A549 (cell line): Measurements from ENCODE around the gene TSHZ2. TPM values are rescaled to one million over a fixed set of nuclear protein-coding genes. Genes with fewer than 3 reads are reported as not detected.

ENCODE experiments used
- ATAC-seq, 2 experiments: fragments of 200-7000 bp in 1 of 2; fragments of >200 bp in 1 of 2; cut with Nextera tagmentation in 1 of 2; cut with Tn5 transposase in 1 of 2; 3 replicates each; pipeline versions ENCODE4 v1.8.0 to v1.9.1; 2018 to 2020; ENCODE audit warnings: mild to moderate bottlenecking in 1 of 2, moderate library complexity in 1 of 2
- CTCF ChIA-PET: fragments of 300-600 bp; sonication (Branson Sonifier 250); formaldehyde crosslinking; extraction: SDS; loops from one replicate; lab custom pipeline; 2021; ENCODE audit warnings: antibody characterized with exemption, inconsistent platforms; lab: Yijun Ruan, JAX
- POLR2A ChIA-PET: fragments of 350-600 bp; formaldehyde crosslinking; extraction: SDS; loops from one replicate; lab custom pipeline; 2021; ENCODE audit warnings: antibody characterized with exemption, inconsistent platforms; lab: Yijun Ruan, JAX
- DNase-seq, 2 experiments: peaks; one replicate each; pipeline versions ENCODE4 v3.0.0 to v3.0.0-alpha.2; 2011 to 2016; ENCODE audit warnings: low read depth in 1 of 2, low spot score in 1 of 2
- FAIRE-seq: peaks from 2 replicates; lab custom pipeline; 2011; peaks lifted over from hg19 to GRCh38; lab: Jason Lieb, UNC
- H3K27ac ChIP-seq, 2 experiments: fragments of >200 bp; sonication (Bioruptor Twin); formaldehyde crosslinking; 3 replicates each; pipeline ENCODE4 v1.5.1; 2016 to 2017
- H3K4me1 ChIP-seq: fragments of >200 bp; sonication (Bioruptor Twin); formaldehyde crosslinking; 3 replicates; pipeline ENCODE4 v1.6.1; 2016
- H3K4me2 ChIP-seq: fragments of >200 bp; sonication (Bioruptor Twin); formaldehyde crosslinking; 3 replicates; pipeline ENCODE4 v1.6.1; 2016
- H3K4me3 ChIP-seq: fragments of >200 bp; sonication (Bioruptor Twin); formaldehyde crosslinking; 3 replicates; pipeline ENCODE4 v1.5.1; 2016
- H3K9me3 ChIP-seq: fragments of >200 bp; sonication (Bioruptor Twin); formaldehyde crosslinking; 3 replicates; pipeline ENCODE4 v1.6.1; 2016
- ATOH8 ChIP-seq: fragments of 250-450 bp; sonication (Bioruptor Pico); IDR thresholded peaks from 2 replicates; pipeline ENCODE4 v1.5.0; 2020; ENCODE audit warnings: low read depth, mild to moderate bottlenecking, moderate library complexity
- BCL3 ChIP-seq: fragments of >200 bp; sonication (Bioruptor Twin); formaldehyde crosslinking; IDR thresholded peaks from 3 replicates; pipeline ENCODE4 v1.6.1; 2016
- BHLHE40 ChIP-seq: IDR thresholded peaks from 2 replicates; pipeline ENCODE4 v1.6.1; 2012; ENCODE audit warnings: low read depth, low read length, inconsistent platforms
- CBX8 ChIP-seq: fragments of 200-600 bp; sonication (generic); IDR thresholded peaks from 2 replicates; pipeline ENCODE4 v1.6.1; 2016
- CEBPB ChIP-seq, 2 experiments: fragments of >200 bp in 1 of 2; sonication (Bioruptor Twin) in 1 of 2; formaldehyde crosslinking in 1 of 2; IDR thresholded peaks; 2 replicates each; pipeline ENCODE4 v1.6.1; 2012 to 2016
- ELK1 ChIP-seq: fragments of 150-350 bp; IDR thresholded peaks from 2 replicates; pipeline ENCODE4 v1.6.1; 2014; ENCODE audit warnings: low read depth, mild to moderate bottlenecking, low read length
- FOSB ChIP-seq: fragments of 250-450 bp; sonication (Bioruptor Pico); IDR thresholded peaks from 2 replicates; pipeline ENCODE4 v1.5.0; 2020; ENCODE audit warnings: mild to moderate bottlenecking, moderate library complexity
- HES2 ChIP-seq: fragments of >200 bp; sonication (Bioruptor Twin); formaldehyde crosslinking; IDR thresholded peaks from 2 replicates; pipeline ENCODE4 v1.6.1; 2016
- HMGXB4 ChIP-seq: fragments of 250-450 bp; sonication (Bioruptor Pico); IDR thresholded peaks from 2 replicates; pipeline ENCODE4 v1.5.0; 2021; ENCODE audit warnings: mild to moderate bottlenecking, moderate library complexity, borderline replicate concordance
- JUN ChIP-seq, 2 experiments: fragments of >200 bp; sonication (Bioruptor Twin); formaldehyde crosslinking; IDR thresholded peaks; 2 replicates in 1 of 2; 3 replicates in 1 of 2; pipeline ENCODE4 v1.6.1; 2016 to 2017
- MYC ChIP-seq: IDR thresholded peaks from 2 replicates; pipeline ENCODE4 v1.6.1; 2012; ENCODE audit warnings: mild to moderate bottlenecking, inconsistent platforms, low read length, improper control_type of control experiment, borderline replicate concordance
- NFE2L2 ChIP-seq: fragments of 150-350 bp; conservative IDR thresholded peaks from 2 replicates; pipeline ENCODE4 v1.6.1; 2014; ENCODE audit warnings: low read length
- POLR2A ChIP-seq: IDR thresholded peaks from 2 replicates; pipeline ENCODE4 v1.6.1; 2012; ENCODE audit warnings: mild to moderate bottlenecking, low read length
- RAD21 ChIP-seq, 2 experiments: fragments of >200 bp in 1 of 2; sonication (Bioruptor Twin) in 1 of 2; formaldehyde crosslinking in 1 of 2; IDR thresholded peaks in 1 of 2; conservative IDR thresholded peaks in 1 of 2; 2 replicates in 1 of 2; 3 replicates in 1 of 2; pipeline ENCODE4 v1.6.1; 2012 to 2018; ENCODE audit warnings: inconsistent platforms in 1 of 2
- REST ChIP-seq: fragments of 200-600 bp; sonication (generic); IDR thresholded peaks from 2 replicates; pipeline ENCODE4 v1.6.1; 2016; ENCODE audit warnings: antibody characterized with exemption, mild to moderate bottlenecking, moderate library complexity
- SMC3 ChIP-seq: fragments of >200 bp; sonication (Bioruptor Twin); formaldehyde crosslinking; IDR thresholded peaks from 3 replicates; pipeline ENCODE4 v1.6.1; 2018; ENCODE audit warnings: inconsistent platforms
- TP53 ChIP-seq: fragments of 250-450 bp; sonication (Bioruptor Pico); IDR thresholded peaks from 2 replicates; pipeline ENCODE4 v1.5.0; 2021; ENCODE audit warnings: mild to moderate bottlenecking, moderate library complexity
- ZNF302 ChIP-seq: fragments of 250-450 bp; sonication (Bioruptor Pico); IDR thresholded peaks from 2 replicates; pipeline ENCODE4 v1.9.0; 2021; ENCODE audit warnings: inconsistent platforms, mild to moderate bottlenecking, moderate library complexity
- WGBS: methylation state at CpG from one replicate; pipeline ENCODE4 v1.1.6; 2017; ENCODE audit errors: missing lambda C conversion rate; 5-methylcytosine and 5-hydroxymethylcytosine counted together
- polyA plus RNA-seq, 4 experiments: library from polyadenylated mRNA; depleted of rRNA in 3 of 4; stranded (reverse); fragments of >200 nt; fragmentation: RNase III in 1 of 4; extraction: RNeasy Plus Mini Kit Qiagen cat#74134 plus additional on column Dnase treatment in 1 of 4; gene quantifications; 2 replicates in 3 of 4; 3 replicates in 1 of 4; pipeline ENCODE4 v1.2.3, GENCODE V29; 2011 to 2017
- TF ChIP-seq, protein P1 (sequence below): fragments of 450-650 bp; IDR thresholded peaks from 2 replicates; pipeline ENCODE4 v1.6.1; 2014; ENCODE audit warnings: antibody characterized with exemption

TSHZ2 gene
- polyA plus RNA-seq, 2 of the 4 experiments (the other 2 are of a cell fraction): not detected

- TF ChIP-seq ELK1: no peak
- no peak for TF ChIP-seq NFE2L2
- no peak for TF ChIP-seq TP53 (CRISPR knock-in tag)
- no peak for TF ChIP-seq FOSB (CRISPR knock-in tag)
- TF ChIP-seq ATOH8 (CRISPR knock-in tag): no peak
- no peak for TF ChIP-seq CEBPB (IDR thresholded peaks at IDR 0.05)
- TF ChIP-seq ZNF302 (CRISPR knock-in tag): no peak
- TF ChIP-seq BCL3: no peak
- TF ChIP-seq CBX8: no peak
- TF ChIP-seq BHLHE40: no peak
These were observed 98.1 kb downstream of the TSHZ2 start (continued) for GRCh38 chr20:53070224-53070623.

DNA sequence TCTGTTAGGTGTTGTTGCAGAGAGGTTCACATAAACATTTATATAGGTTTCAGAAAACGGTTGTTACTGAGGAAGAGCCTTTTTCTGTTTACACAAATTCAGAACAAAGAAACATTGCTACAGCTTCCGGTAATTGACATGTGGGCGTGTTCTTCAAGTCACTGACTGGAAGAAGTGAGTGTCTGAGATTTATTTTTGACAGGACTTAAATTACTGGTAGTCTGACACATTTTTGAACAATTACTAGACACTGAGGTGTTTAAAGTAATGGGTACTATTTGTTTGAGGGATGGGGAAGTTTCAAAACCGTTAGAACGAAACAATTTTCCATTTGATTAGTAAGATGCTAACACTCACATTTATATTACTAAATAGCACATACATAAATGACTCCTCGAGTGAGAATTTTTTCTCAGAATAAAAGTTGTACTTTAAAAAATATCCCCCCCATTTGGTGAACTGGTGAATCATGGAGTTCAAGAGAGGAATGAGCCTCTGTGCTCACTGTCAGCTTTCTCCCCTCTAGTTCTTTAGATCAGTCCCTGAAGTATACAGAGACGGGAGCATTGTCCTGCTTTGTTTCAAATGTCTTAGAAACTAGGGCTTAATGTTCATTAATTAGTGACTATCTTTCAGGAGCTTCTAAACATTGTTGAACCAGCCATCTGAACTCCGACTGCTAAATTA, 98.7 kb downstream of the TSHZ2 start:
- no peaks in the 10 kb centered on the region for H3K4me1 ChIP-seq
- FAIRE-seq: no peak
- no peak overlapping the region for H3K4me2 ChIP-seq
- WGBS: 6% methylated on average over 8 of the region's 8 CpGs
- H3K27ac ChIP-seq: no peak overlapping the region
- CTCF ChIA-PET: interaction anchor here (1.5 kb wide), 1 partner anchor 9 kb away, joined by 3 read pairs; no protein-coding TSS in a partner anchor
- POLR2A ChIA-PET: no interaction called here
- TF ChIP-seq ZNF302 (CRISPR knock-in tag): no peak
- ATAC-seq: no peak
- DNase-seq: no peak
- no peak overlapping the region for H3K4me3 ChIP-seq
- H3K9me3 ChIP-seq: no peaks in the 10 kb centered on the region; the same call in 2 of the 3 replicates

DNA sequence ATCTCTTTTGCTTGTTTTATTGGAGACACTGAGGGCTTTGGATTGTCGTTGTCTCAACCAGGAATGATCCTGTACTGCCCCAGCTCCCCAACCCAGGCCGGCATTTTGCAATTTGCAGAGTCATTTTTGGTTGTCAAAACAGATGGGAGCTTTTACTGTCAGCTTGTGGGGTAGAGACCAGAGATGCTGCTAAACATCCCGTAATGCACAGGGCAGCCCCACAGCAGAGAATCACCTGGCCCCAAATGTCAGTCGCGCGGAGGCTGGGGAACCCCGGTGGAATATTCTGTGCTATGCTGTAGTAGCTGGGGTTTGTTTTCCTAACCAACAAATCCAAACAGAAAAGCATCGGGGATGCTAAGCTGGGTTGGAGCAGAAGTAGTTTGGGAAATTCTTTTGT, 99.7 kb downstream of the TSHZ2 start:
- TF ChIP-seq RAD21 (conservative IDR thresholded peaks at IDR 0.05 in 1 of 2, IDR thresholded peaks at IDR 0.05 in 1 of 2): no peak
- no peak for TF ChIP-seq SMC3
- TF ChIP-seq JUN (IDR thresholded peaks at IDR 0.05): no peak
- TF ChIP-seq REST: no peak
- no peak for TF ChIP-seq HMGXB4 (CRISPR knock-in tag)
- no peak for TF ChIP-seq HES2
- no peak for TF ChIP-seq MYC
- TF ChIP-seq POLR2A: no peak
- TF ChIP-seq, protein P1, sequence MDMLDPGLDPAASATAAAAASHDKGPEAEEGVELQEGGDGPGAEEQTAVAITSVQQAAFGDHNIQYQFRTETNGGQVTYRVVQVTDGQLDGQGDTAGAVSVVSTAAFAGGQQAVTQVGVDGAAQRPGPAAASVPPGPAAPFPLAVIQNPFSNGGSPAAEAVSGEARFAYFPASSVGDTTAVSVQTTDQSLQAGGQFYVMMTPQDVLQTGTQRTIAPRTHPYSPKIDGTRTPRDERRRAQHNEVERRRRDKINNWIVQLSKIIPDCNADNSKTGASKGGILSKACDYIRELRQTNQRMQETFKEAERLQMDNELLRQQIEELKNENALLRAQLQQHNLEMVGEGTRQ: no peak
- TF ChIP-seq NFE2L2: no peak
- POLR2A ChIA-PET: no interaction called here
- FAIRE-seq: no peak

More for the DNA sequence above, 99.7 kb downstream of the TSHZ2 start:
- no peaks in the 10 kb centered on the region; the same call in 2 of the 3 replicates for H3K9me3 ChIP-seq
- no peak overlapping the region for H3K27ac ChIP-seq
- no peak overlapping the region for H3K4me3 ChIP-seq
- no peak for DNase-seq
- no peak for ATAC-seq
- no peak overlapping the region for H3K4me2 ChIP-seq
- 41% methylated on average over 8 of the region's 8 CpGs for WGBS
- no peaks in the 10 kb centered on the region for H3K4me1 ChIP-seq
- CTCF ChIA-PET: interaction anchor here (1.5 kb wide), 1 partner anchor 8 kb away, joined by 3 read pairs; no protein-coding TSS in a partner anchor
